ENCODE data around the gene MYO15A.

GRCh38 chr17:18105027-18105426, 3.5 kb upstream of the MYO15A start:
- TF ChIP-seq, protein P1, sequence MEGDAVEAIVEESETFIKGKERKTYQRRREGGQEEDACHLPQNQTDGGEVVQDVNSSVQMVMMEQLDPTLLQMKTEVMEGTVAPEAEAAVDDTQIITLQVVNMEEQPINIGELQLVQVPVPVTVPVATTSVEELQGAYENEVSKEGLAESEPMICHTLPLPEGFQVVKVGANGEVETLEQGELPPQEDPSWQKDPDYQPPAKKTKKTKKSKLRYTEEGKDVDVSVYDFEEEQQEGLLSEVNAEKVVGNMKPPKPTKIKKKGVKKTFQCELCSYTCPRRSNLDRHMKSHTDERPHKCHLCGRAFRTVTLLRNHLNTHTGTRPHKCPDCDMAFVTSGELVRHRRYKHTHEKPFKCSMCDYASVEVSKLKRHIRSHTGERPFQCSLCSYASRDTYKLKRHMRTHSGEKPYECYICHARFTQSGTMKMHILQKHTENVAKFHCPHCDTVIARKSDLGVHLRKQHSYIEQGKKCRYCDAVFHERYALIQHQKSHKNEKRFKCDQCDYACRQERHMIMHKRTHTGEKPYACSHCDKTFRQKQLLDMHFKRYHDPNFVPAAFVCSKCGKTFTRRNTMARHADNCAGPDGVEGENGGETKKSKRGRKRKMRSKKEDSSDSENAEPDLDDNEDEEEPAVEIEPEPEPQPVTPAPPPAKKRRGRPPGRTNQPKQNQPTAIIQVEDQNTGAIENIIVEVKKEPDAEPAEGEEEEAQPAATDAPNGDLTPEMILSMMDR (conservative IDR thresholded peaks at IDR 0.05; ENCODE audit: low read depth in 2 of 2), result no peak
- no peak for TF ChIP-seq POLR2AphosphoS5 (IDR thresholded peaks at IDR 0.05; ENCODE audit: low read depth)
- no peak for TF ChIP-seq ZNF114 (CRISPR knock-in tag; IDR thresholded peaks at IDR 0.05)
- no peak for TF ChIP-seq STAT1 (IDR thresholded peaks at IDR 0.05; ENCODE audit: unreplicated experiment)
- no peak for TF ChIP-seq EZH2phosphoT487 (IDR thresholded peaks at IDR 0.05; ENCODE audit: unreplicated experiment)

Data from GM23338 (cell line).